Measurements from ENCODE around the gene SCARB2.

DNA sequence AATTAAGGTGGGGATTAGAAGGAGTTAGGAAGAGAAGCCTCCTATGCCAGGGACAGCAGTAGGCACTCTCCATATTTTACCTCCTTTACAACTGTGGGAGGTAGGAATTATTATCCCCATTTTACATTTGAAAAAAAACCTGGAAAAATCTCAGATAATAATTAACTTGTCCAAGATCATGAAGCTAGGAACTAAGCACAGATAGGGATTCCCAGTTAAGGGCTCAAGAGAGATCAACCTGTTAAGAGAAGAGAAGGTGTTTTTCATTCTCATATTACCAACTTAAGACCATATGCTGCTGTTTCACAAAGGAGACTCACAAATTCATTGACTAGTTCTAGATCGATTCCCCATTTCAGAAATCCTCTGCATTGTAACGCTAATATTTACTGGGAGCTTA lies 21.8 kb upstream of the SCARB2 start:
- TF ChIP-seq MXI1 (IDR thresholded peaks at IDR 0.05; ENCODE audit: borderline replicate concordance, low read depth, low read length) (no peak), POLR2A (IDR thresholded peaks at IDR 0.05; ENCODE audit: low read depth, low read length) (no peak), BHLHE40 (IDR thresholded peaks at IDR 0.05; ENCODE audit: low read depth, low read length) (no peak), RCOR1 (IDR thresholded peaks at IDR 0.05; ENCODE audit: insufficient replicate concordance, low read length) (no peak), RAD21 (IDR thresholded peaks at IDR 0.05; ENCODE audit: low read length) (no peak), MAFK (IDR thresholded peaks at IDR 0.05; ENCODE audit: low read depth, low read length) (no peak), CEBPB (IDR thresholded peaks at IDR 0.05; ENCODE audit: low read depth, low read length) (no peak), CHD1 (IDR thresholded peaks at IDR 0.05; ENCODE audit: low read depth, low read length) (no peak), FOS (IDR thresholded peaks at IDR 0.05; ENCODE audit: low read depth, low read length) (no peak)
- TF ChIP-seq, protein P1, sequence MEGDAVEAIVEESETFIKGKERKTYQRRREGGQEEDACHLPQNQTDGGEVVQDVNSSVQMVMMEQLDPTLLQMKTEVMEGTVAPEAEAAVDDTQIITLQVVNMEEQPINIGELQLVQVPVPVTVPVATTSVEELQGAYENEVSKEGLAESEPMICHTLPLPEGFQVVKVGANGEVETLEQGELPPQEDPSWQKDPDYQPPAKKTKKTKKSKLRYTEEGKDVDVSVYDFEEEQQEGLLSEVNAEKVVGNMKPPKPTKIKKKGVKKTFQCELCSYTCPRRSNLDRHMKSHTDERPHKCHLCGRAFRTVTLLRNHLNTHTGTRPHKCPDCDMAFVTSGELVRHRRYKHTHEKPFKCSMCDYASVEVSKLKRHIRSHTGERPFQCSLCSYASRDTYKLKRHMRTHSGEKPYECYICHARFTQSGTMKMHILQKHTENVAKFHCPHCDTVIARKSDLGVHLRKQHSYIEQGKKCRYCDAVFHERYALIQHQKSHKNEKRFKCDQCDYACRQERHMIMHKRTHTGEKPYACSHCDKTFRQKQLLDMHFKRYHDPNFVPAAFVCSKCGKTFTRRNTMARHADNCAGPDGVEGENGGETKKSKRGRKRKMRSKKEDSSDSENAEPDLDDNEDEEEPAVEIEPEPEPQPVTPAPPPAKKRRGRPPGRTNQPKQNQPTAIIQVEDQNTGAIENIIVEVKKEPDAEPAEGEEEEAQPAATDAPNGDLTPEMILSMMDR (conservative IDR thresholded peaks at IDR 0.05; ENCODE audit: low read depth, low read length), result no peak
- TF ChIP-seq, protein P2, sequence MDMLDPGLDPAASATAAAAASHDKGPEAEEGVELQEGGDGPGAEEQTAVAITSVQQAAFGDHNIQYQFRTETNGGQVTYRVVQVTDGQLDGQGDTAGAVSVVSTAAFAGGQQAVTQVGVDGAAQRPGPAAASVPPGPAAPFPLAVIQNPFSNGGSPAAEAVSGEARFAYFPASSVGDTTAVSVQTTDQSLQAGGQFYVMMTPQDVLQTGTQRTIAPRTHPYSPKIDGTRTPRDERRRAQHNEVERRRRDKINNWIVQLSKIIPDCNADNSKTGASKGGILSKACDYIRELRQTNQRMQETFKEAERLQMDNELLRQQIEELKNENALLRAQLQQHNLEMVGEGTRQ (IDR thresholded peaks at IDR 0.05; ENCODE audit: low read depth, low read length), result no peak
- TF ChIP-seq, protein P3, sequence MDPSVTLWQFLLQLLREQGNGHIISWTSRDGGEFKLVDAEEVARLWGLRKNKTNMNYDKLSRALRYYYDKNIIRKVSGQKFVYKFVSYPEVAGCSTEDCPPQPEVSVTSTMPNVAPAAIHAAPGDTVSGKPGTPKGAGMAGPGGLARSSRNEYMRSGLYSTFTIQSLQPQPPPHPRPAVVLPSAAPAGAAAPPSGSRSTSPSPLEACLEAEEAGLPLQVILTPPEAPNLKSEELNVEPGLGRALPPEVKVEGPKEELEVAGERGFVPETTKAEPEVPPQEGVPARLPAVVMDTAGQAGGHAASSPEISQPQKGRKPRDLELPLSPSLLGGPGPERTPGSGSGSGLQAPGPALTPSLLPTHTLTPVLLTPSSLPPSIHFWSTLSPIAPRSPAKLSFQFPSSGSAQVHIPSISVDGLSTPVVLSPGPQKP (IDR thresholded peaks at IDR 0.05; ENCODE audit: borderline replicate concordance, low read depth, low read length), result no peak
